ENCODE data around the gene ROCK2.

DNA sequence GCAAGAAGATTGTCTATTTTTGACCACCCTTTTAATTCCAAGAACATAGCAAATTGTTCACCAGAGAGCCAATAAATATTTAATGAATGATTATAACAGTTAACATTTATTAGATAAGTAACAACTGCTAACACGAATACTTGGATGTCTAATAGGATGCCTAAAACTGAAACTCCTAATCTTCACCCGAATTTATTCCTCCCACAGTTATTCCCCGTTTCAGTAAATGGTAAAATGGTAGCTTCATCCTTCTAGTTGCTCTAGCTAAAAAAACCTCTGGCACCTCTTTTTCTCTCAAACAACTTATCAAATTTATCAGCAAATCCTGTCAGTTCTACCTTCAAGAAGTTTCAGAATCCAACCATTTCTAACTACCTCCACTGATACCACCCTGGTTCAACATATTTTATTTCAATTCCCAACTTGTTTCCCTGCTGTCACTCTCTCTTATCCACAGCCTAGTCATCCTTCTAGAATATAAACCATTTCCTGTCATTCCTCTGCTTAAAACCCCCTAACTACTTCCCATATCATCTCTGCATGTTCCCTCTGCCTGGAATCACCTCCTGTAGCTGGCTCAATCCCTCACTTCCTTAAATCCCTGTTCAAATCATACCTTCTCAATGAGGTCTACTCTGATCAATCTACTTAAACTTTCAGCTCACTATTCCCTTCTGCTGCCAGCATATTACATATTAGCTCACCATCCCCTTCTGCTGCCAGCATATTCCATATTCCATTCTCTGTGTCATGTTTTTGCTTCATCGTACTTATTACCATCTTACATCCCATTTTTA lies 93.8 kb downstream of the ROCK2 start:
- no peak for TF ChIP-seq CTCF (optimal IDR thresholded peaks at IDR 0.05 in 1 of 3, IDR thresholded peaks at IDR 0.05 in 1 of 3, conservative IDR thresholded peaks at IDR 0.05 in 1 of 3; ENCODE audit: extremely low read depth in 1 of 3, insufficient read depth in 2 of 3, low read length in 3 of 3)
- no peak for TF ChIP-seq EZH2 (IDR thresholded peaks at IDR 0.05; ENCODE audit: low read length)
